GM23338 (cell line): ENCODE results near the gene TBC1D3B. TPM values are rescaled to one million over a fixed set of nuclear protein-coding genes. Genes with fewer than 3 reads are reported as not detected.
A peak's percentile ranks its signal among the peaks of the same experiment; 100 is the strongest.

Source experiments
- ATAC-seq: fragments of 200-7000 bp; cut with Tn5 transposase; 3 replicates; pipeline ENCODE4 v1.9.1; 2020
- DNase-seq: peaks from one replicate; pipeline ENCODE4 v3.0.0-alpha.2; 2015; ENCODE audit warnings: low spot score
- H2AFZ ChIP-seq: fragments of 200-600 bp; sonication (generic); 2 replicates; pipeline ENCODE4 v1.8.0; 2016; ENCODE audit warnings: antibody characterized with exemption, mild to moderate bottlenecking, moderate library complexity
- H3F3A ChIP-seq: fragments of 200-600 bp; sonication (generic); replicated peaks from 2 replicates; pipeline ENCODE4 v1.8.0; 2017; ENCODE audit warnings: antibody characterized with exemption, mixed run types, low read depth
- H3K27ac ChIP-seq: fragments of 200-600 bp; sonication (generic); 2 replicates; pipeline ENCODE4 v1.6.1; 2016; ENCODE audit warnings: low read depth
- H3K27me3 ChIP-seq: fragments of 200-600 bp; sonication (generic); 2 replicates; pipeline ENCODE4 v1.8.0; 2016; ENCODE audit warnings: mild to moderate bottlenecking, mixed run types, moderate library complexity; ENCODE audit not compliant: insufficient read depth
- H3K36me3 ChIP-seq: fragments of 200-600 bp; sonication (generic); 2 replicates; pipeline ENCODE4 v1.8.0; 2016; ENCODE audit warnings: mild to moderate bottlenecking; ENCODE audit not compliant: insufficient read depth
- H3K4me1 ChIP-seq: fragments of 200-600 bp; sonication (generic); 2 replicates; pipeline ENCODE4 v1.8.0; 2016; ENCODE audit warnings: mild to moderate bottlenecking, moderate library complexity; ENCODE audit not compliant: insufficient read depth
- H3K4me2 ChIP-seq: fragments of 200-600 bp; sonication (generic); 2 replicates; pipeline ENCODE4 v1.7.1; 2017; ENCODE audit warnings: mixed run types
- H3K4me3 ChIP-seq: fragments of 200-600 bp; sonication (generic); 2 replicates; pipeline ENCODE4 v1.6.1; 2016; ENCODE audit warnings: mixed run types
- H3K79me2 ChIP-seq: fragments of 200-600 bp; sonication (generic); replicated peaks from 2 replicates; pipeline ENCODE4 v1.8.0; 2017; ENCODE audit warnings: mild to moderate bottlenecking; ENCODE audit not compliant: insufficient read depth
- H3K9me2 ChIP-seq: fragments of 200-600 bp; sonication (generic); 2 replicates; pipeline ENCODE4 v1.8.0; 2017; ENCODE audit not compliant: insufficient read depth
- H4K20me1 ChIP-seq: fragments of 200-600 bp; sonication (generic); replicated peaks from 2 replicates; pipeline ENCODE4 v1.8.0; 2017; ENCODE audit warnings: mild to moderate bottlenecking; ENCODE audit not compliant: insufficient read depth
- H3K27ac Mint-ChIP-seq: 2 replicates; pipeline ENCODE4 v1.8.0; 2020; ENCODE audit warnings: inconsistent platforms, mild to moderate bottlenecking, moderate library complexity, mixed read lengths
- H3K27me3 Mint-ChIP-seq: 3 replicates; pipeline ENCODE4 v1.8.0; 2022; ENCODE audit warnings: low read depth, mild to moderate bottlenecking, moderate library complexity, mixed read lengths, inconsistent platforms; ENCODE audit not compliant: insufficient read depth, poor library complexity
- H3K36me3 Mint-ChIP-seq: 3 replicates; pipeline ENCODE4 v1.8.0; 2021; ENCODE audit warnings: low read depth, mild to moderate bottlenecking, inconsistent platforms, moderate library complexity, mixed read lengths
- H3K4me1 Mint-ChIP-seq: 3 replicates; pipeline ENCODE4 v1.8.0; 2020; ENCODE audit warnings: mild to moderate bottlenecking, inconsistent platforms, mixed read lengths
- H3K4me3 Mint-ChIP-seq: 3 replicates; pipeline ENCODE4 v1.8.0; 2021; ENCODE audit warnings: moderate library complexity, mild to moderate bottlenecking, inconsistent platforms, mixed read lengths
- H3K9me3 Mint-ChIP-seq: 3 replicates; pipeline ENCODE4 v1.8.0; 2020; ENCODE audit warnings: moderate library complexity, mild to moderate bottlenecking, inconsistent platforms, mixed read lengths
- CREB1 ChIP-seq: fragments of 250-450 bp; sonication (Bioruptor Pico); IDR thresholded peaks from 2 replicates; pipeline ENCODE4 v1.5.0; 2020; ENCODE audit warnings: low read depth, mild to moderate bottlenecking, moderate library complexity
- CTCF ChIP-seq, 2 experiments: fragments of 200-600 bp in 1 of 2; sonication (generic) in 1 of 2; conservative IDR thresholded peaks; 2 replicates each; pipeline versions ENCODE4 v1.5.1 to v1.6.1; 2016 to 2017; ENCODE audit warnings: antibody characterized with exemption in 2 of 2, low read depth in 2 of 2, mild to moderate bottlenecking in 2 of 2, moderate library complexity in 1 of 2
- ETS1 ChIP-seq: IDR thresholded peaks from 2 replicates; pipeline ENCODE4 v1.6.1; 2016; ENCODE audit warnings: antibody characterized with exemption
- EZH2 ChIP-seq: fragments of 200-600 bp; sonication (generic); IDR thresholded peaks from one replicate; pipeline ENCODE4 v1.8.0; 2017; ENCODE audit warnings: antibody characterized with exemption, mild to moderate bottlenecking, low read depth; ENCODE audit not compliant: unreplicated experiment
- EZH2phosphoT487 ChIP-seq: fragments of 200-600 bp; sonication (generic); IDR thresholded peaks from one replicate; pipeline ENCODE4 v1.8.1; 2018; ENCODE audit warnings: antibody characterized with exemption; ENCODE audit not compliant: unreplicated experiment
- JUNB ChIP-seq: IDR thresholded peaks from one replicate; pipeline ENCODE4 v1.6.1; 2016; ENCODE audit warnings: antibody characterized with exemption; ENCODE audit not compliant: unreplicated experiment
- NANOG ChIP-seq: IDR thresholded peaks from 2 replicates; pipeline ENCODE4 v1.6.1; 2016; ENCODE audit warnings: antibody characterized with exemption, borderline replicate concordance
- POLR2AphosphoS5 ChIP-seq: IDR thresholded peaks from 2 replicates; pipeline ENCODE4 v1.6.1; 2016; ENCODE audit warnings: antibody characterized with exemption, low read depth
- REST ChIP-seq: IDR thresholded peaks from one replicate; pipeline ENCODE4 v1.6.1; 2018; ENCODE audit warnings: antibody characterized with exemption; ENCODE audit not compliant: unreplicated experiment
- STAT1 ChIP-seq: IDR thresholded peaks from one replicate; pipeline ENCODE4 v1.6.1; 2016; ENCODE audit warnings: antibody characterized with exemption; ENCODE audit not compliant: unreplicated experiment
- ZNF331 ChIP-seq: fragments of 250-450 bp; sonication (Bioruptor Pico); IDR thresholded peaks from 2 replicates; pipeline ENCODE4 v1.5.0; 2020; ENCODE audit warnings: low read depth, mild to moderate bottlenecking, moderate library complexity
- ZNF462 ChIP-seq: fragments of 250-450 bp; sonication (Bioruptor Pico); IDR thresholded peaks from 2 replicates; pipeline ENCODE4 v1.5.0; 2020; ENCODE audit warnings: mild to moderate bottlenecking, moderate library complexity
- polyA plus RNA-seq: library from polyadenylated mRNA; unstranded; fragments of >200 nt; fragmentation: Nextera tagmentation; extraction: Ambion mirVana; gene quantifications from 2 replicates; pipeline ENCODE4 v1.2.1, GENCODE V29; 2016
- total RNA-seq: library from RNA; depleted of rRNA; stranded (reverse); fragments of >200 nt; shearing (Covaris generic); gene quantifications from 2 replicates; pipeline ENCODE4 v1.2.3, GENCODE V29; 2014

The TBC1D3B gene
- total and polyA plus RNA-seq, 2 experiments from 2014 or later = 0.95 to 1.3 TPM

- Histone ChIP-seq H3F3A (no peaks in the 10 kb centered on the region), H3K9me2 (no peaks in the 10 kb centered on the region), H3K36me3 (no peaks in the 10 kb centered on the region), H4K20me1 (no peaks in the 10 kb centered on the region), H3K27ac (no peak overlapping the region), H3K4me1 (peaks cover 8% of the 10 kb centered on the region), H3K27me3 (no peaks in the 10 kb centered on the region), H3K4me3 (no peak overlapping the region), H3K79me2 (no peaks in the 10 kb centered on the region), H3K4me2 (no peak overlapping the region), H2AFZ (peak overlapping the region; percentile 92)
- no peaks in the 10 kb centered on the region for H3K9me3 Mint-ChIP-seq
- no peak for ATAC-seq
- TF ChIP-seq CTCF (conservative IDR thresholded peaks at IDR 0.05; ENCODE audit: low read depth in 2 of 2) (no peak), CREB1 (CRISPR knock-in tag) (no peak), ZNF462 (CRISPR knock-in tag) (no peak), EZH2phosphoT487 (no peak), NANOG (no peak), ETS1 (no peak), STAT1 (no peak), REST (no peak), JUNB (no peak), ZNF331 (CRISPR knock-in tag) (no peak), EZH2 (no peak), POLR2AphosphoS5 (no peak)
- no peak overlapping the region for H3K4me3 Mint-ChIP-seq
- H3K27me3 Mint-ChIP-seq = peaks cover 1% of the 10 kb centered on the region
- peaks cover 8% of the 10 kb centered on the region for H3K4me1 Mint-ChIP-seq
- H3K27ac Mint-ChIP-seq = no peak overlapping the region
- no peaks in the 10 kb centered on the region for H3K36me3 Mint-ChIP-seq
- no peak for DNase-seq
Observed at GRCh38 chr17:36203335-36203734, 26.9 kb upstream of the TBC1D3B start.
